Renal cortex interstitium (tissue), 11 donors: ENCODE measurements around the gene SETD1A. TPM values are rescaled to one million over a fixed set of nuclear protein-coding genes. Genes with fewer than 3 reads are reported as not detected.

Experiments used
- DNase-seq, 11 donors: peaks; one replicate each; pipeline ENCODE4 v3.0.0-alpha.2; 2013; ENCODE audit warnings: low read depth in 9 of 11, low spot score in 4 of 11; ENCODE audit errors: extremely low read depth in 1 of 11
- polyA plus RNA-seq, 3 donors: library from polyadenylated mRNA; unstranded; fragments of 120-200 nt; gene quantifications; one replicate each; pipeline ENCODE4 v1.2.1, GENCODE V29; 2013; ENCODE audit not compliant: insufficient read length in 3 of 3

The SETD1A gene
- polyA plus RNA-seq, 3 donors = 17.3 to 19.7 (median 18.7) TPM

DNA sequence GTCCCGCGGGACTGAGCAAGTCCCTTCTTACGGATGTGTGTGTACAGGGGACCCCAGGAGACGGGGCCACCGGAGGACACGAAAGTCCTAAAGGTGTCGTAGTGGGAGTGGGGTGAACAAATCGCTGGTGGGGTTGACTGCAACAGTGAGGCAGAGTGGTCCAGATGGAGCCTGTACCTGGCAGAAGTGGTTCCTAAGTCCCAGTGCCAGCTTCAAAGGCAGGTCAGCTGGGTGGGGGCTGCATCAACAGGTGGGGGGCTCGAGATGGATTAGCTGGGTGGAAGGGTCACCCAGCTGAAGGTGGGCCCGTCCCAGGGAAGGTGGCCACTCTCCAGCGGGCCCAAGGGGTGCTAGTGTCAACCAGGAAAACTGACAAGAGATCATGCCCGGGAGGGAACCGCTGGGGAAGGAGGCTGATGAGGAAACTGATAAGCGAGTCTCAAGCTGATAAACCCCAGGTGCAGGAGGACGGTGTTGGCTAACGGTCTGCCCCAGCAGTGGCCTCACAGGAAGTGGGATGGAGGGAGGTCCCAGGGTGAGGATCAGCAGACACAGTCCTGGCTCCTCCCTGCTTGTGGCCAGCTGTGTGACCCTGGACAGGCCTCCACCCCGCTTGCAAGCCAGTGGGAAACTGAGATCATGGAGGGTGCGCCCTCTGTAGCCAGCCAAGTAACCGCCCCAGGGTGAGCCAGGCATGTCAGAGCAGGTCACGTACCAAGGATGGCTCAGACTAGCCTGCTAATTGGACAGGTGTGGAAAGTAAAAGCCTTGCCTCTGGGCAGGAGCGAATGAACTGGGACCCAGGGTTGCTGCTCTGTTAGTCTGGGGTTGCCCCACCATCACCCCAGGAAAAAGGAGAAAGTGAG is 7.7 kb upstream of the SETD1A start:
- DNase-seq = peak in 1 of 11 donors; percentile 36

DNA sequence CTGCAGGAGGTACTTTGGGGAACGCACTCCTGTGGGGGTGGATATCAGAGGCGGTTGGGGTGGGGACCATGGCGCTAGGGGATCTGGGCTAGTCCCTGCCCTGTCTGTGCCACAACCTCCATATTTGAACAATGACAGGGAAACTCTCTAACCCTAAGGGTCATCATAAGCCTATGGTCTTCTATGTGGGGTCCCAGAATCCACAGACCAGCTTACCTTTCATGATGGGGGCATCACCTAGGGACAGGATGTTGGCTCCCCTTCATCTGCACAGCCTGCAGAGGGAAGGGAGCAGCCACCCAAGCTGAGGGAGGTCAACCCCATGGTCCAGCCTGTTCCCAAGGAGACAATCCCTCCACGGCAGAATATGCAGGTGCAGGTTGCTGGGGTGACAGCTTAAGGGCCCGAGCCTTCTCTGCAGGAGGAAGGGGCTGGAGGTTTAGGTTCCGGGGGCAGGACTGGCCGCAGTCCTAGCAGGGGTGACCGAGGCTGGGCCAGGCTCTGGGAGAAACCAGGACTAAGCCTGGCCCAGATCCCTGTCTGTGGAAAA is 7.0 kb upstream of the SETD1A start:
- no peak for DNase-seq

DNA sequence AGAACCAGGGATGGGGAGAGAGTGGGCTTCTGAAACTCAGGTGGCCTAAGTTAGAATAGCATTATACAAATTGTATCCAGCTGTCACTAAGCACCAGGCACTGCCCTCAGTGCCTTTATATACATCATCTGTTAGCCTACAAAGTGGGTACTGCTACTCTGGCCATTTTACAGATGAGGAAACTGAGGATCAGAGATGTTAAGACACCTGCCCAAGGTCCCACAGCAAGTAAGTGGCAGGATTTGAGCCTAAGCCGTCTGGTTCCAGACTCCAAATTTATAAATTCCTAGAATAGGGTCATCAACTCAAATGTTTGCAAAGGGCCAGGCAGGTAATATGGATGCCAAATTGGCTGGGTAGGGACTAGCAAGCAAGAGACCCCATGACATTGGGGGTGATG is 6.4 kb upstream of the SETD1A start:
- DNase-seq = no peak

DNA sequence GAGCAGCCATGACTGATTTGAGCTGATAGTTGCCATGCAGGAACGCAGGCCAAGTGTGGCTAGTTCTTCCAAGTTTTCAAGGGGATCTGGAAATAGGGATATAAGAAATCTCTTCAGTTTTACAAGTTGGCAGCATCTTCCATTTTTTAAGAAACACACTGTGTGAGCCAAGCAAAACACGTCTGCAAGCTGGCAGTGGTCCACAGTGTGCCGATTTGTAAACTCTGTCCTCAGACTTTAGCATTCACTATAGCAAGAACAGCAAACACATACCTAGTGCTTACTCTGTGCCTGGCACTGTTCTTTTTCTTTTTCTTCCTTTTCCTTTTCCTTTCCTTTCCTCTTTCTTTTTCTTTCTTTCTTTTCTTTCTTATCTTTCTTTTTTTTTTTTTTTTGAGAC is 5.8 kb upstream of the SETD1A start:
- DNase-seq = no peak

DNA sequence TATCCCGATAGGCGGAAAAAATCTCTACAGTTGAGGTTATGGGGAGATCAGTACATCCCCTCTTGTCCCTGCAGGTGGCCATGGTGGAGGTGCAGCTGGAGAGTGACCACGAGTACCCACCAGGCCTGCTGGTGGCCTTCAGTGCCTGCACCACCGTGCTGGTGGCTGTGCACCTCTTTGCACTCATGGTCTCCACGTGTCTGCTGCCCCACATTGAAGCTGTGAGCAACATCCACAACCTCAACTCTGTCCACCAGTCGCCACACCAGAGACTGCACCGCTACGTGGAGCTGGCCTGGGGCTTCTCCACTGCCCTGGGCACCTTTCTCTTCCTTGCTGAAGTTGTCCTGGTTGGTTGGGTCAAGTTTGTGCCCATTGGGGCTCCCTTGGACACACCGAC is 4.4 kb upstream of the SETD1A start:
- no peak for DNase-seq

DNA sequence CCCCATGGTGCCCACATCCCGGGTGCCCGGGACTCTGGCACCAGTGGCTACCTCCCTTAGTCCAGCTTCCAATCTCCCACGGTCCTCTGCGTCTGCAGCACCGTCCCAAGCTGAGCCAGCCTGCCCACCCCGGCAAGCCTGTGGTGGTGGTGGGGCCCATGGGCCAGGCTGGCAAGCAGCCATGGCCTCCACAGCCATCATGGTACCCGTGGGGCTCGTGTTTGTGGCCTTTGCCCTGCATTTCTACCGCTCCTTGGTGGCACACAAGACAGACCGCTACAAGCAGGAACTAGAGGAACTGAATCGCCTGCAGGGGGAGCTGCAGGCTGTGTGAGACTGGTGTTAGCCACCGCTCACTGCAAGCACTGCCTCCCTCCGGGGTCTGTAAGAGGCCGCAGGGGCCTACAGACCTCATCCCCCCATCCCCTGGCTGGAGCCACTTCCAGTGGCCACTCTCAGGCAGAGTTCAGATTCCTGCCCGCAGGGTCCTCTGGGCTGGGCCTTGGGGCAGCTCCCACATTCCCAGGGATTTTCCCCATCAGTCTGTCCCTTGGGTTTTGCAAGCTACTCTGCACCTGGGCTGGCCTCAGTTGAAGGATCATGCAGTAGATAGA is 3.9 kb upstream of the SETD1A start:
- DNase-seq = peak in 6 of 11 donors; percentile 65 to 86 (median 72)

DNA sequence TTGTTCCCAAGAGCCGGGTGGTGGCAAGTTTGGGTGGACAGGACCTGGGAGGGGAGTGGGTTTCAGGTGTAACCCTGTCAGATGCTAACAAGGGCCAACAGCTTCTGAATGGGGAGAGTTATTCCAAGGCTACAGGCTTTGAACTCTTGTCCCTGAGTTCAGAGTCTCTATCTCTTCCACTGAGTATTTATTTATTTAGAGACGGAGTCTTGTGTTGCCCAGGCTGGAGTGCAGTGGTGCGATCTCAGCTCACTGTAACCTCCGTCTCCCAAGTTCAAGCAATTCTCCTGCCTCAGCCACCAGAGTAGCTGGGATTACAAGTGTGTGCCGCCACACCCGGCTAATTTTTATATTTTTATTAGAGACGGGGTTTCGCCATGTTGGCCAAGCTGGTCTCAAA is 2.6 kb upstream of the SETD1A start:
- DNase-seq = no peak

DNA sequence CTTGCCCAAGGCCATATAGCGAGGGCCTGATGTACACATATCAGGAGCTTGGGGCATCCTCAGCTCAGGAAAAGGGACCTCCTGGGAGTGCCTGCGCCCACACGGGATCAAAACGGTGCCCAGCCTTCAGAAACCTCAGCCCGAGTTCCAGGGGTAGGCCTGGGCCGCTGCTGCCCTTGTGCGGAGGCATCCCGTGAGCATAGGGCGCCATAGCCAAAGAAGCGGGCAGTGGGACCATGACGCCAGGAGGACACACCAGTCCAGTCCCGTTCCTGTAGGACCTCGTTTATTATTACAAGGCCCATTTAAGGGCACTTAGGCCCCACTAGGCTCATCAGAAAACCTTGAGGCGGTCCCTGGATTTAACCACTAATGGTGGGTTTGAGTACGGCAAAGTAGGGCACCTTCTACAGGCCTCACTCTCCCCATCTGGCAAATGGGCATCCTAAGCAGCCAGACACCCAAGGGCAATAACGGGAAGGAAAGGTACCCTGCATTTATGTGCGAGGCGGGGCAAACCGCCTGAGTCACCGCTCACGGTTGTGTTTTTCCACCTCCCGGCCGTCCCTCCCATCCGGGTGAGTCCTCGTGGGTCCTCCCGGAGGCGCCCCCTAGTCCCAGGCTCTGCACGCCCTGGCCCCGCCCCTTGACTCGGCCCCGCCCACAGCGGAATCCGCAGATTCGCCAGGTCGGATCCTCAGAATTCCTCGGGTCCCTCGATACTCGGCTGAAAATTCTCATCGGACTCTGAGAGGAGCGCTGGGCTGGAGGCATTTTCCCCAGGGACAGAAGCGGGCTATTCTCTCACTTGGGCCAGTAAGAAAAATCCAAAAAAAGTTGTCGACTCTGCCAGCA is 726 bp upstream of the SETD1A start:
- DNase-seq = peak in 5 of 11 donors; percentile 59 to 80 (median 72)

DNA sequence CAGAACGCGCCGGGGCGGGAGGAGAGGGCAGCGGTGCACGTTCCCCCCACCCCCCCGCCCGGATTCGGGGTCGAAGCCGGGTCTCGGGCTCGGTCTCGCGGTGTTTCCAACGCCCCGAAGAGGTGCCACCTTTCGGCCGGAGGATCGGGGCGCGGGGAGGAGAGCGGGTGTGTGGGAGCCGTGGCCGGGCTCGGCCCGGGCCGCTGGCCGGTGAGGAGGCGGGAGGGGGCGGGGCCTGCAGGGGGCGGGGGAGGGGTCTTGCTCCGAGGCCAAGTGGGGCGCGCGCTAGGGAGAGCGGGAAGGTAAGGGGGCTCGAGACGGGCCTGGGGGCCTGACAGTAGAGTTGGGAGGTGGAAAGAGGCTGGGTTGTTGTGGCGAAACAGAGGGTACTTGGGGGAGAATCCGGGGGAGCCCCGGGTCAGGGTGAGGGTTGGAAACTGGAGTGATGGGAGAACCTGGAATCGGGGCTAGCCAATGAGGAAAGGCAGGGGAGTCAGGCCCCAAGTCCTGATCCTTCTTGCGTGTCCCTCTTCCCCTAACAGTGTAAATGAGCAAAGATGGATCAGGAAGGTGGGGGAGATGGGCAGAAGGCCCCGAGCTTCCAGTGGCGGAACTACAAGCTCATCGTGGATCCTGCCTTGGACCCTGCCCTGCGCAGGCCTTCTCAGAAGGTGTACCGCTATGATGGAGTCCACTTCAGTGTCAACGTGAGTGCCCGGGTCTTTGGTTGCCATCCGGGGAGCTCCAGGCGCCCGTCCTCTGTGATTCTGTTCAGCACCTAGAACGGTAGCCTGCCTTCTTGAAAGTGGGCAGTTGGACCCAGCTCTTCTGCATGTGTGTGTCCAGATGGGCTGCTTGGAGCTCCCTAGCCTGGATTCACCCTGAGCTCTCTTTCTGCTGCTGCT is 873 bp downstream of the SETD1A start:
- peak in 2 of 11 donors; percentile 33 to 34 for DNase-seq

DNA sequence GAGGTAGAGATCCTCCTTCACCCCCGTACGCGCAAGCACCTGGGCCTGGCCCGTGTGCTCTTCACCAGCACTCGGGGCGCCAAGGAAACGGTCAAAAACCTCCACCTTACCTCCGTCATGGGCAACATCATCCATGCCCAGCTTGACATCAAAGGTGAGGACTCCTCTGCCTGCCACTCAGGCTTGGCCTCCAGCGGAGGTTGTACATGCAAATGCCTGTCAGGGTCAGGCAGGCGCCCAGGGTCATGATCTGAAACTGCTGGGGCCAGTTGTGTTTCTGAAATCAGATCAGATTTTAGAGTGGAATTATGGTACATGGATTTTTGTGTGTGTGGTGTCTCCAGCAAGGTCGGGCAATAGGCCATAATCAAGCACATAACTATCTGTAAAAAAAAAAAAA is 3.8 kb downstream of the SETD1A start:
- no peak for DNase-seq

DNA sequence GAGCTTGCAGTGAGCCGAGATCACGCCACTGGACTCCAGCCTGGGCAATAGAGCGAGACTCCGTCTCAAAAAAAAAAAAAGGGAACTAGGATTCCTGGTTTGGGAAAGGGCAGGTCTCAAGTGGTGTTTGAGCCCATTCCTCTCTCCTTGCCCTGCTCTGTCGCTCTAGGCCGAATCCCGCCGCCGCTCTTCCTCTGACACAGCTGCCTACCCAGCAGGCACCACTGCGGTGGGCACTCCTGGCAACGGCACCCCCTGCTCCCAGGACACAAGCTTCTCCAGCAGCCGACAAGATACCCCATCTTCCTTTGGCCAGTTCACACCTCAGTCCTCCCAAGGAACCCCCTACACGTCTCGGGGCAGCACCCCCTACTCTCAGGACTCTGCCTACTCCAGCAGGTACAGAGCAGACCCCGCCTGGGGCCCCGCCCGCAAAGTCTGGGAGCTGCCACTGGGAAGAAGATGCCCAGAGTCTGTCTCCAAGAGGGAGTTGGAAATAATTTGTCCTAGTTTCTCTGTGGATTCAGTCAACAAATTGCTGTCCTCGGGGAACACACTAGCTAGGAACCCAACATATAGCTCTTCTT is 6.5 kb downstream of the SETD1A start:
- no peak for DNase-seq

DNA sequence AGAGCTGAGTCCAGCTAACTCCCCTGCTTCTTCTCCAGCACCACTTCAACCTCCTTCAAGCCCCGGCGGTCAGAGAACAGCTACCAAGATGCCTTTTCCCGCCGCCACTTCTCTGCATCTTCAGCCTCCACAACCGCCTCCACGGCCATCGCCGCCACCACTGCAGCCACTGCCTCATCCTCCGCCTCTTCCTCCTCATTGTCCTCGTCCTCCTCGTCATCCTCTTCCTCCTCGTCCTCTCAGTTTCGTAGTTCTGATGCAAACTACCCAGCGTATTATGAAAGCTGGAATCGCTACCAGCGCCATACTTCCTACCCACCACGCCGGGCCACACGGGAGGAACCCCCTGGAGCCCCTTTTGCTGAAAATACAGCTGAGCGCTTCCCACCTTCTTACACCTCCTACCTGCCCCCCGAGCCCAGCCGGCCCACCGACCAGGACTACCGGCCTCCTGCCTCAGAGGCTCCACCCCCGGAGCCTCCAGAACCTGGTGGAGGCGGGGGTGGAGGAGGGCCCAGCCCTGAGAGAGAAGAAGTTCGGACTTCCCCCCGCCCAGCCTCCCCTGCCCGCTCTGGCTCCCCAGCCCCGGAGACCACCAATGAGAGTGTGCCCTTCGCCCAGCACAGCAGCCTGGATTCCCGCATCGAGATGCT is 7.1 kb downstream of the SETD1A start:
- no peak for DNase-seq

DNA sequence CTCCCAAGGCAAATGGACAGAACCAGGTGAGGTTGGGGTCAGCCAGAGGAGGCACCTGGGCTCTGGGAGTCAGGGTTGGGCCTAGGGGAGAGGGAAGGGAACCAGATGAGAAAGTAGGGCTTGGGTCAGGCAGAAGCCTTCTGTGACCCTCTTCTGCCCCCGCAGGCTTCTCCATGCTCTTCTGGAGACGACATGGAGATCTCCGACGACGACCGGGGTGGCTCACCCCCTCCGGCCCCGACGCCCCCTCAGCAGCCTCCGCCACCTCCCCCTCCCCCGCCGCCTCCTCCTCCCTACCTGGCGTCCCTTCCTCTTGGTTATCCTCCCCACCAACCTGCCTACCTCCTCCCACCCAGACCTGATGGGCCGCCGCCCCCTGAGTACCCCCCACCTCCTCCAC is 7.9 kb downstream of the SETD1A start:
- DNase-seq = no peak

DNA sequence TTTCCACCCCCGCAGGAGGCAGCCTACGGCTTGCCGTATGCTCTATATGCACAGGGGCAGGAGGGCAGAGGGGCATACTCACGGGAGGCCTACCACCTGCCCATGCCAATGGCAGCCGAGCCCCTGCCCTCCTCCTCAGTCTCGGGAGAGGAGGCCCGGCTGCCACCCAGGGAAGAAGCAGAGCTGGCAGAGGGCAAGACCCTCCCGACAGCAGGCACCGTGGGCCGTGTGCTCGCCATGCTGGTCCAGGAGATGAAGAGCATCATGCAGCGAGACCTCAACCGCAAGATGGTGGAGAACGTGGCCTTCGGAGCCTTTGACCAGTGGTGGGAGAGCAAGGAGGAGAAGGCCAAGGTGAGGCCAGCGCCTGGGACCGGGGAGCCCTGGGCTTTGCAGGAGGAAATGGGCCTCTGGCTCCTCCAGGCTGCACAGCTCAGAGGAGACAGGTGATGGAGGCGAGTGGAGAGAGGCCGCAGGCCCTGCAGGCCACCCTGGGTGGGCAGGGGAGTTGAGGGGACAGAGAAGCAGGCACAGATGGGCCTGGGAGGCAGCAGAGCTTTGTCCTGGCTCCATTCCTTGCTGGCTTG is 8.6 kb downstream of the SETD1A start:
- no peak for DNase-seq

DNA sequence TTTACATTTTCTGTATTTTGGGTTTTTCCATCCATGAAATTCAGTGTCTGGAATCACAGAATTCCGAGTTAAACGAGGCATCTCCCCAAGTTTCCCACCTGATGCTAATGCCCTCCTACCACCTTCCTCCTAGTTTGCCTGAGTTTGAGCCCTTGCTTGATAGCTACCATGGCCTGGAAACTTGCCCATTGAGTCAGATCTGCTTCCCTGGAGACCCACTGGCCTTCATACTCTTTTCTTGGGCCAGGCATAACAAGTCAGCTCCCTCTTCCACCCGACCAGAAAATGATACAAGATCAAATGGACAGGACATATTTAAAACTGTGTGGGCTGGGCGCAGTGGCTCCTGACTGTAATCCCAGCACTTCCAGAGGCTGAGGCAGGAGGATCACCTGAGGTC is 10.2 kb downstream of the SETD1A start:
- DNase-seq = no peak

DNA sequence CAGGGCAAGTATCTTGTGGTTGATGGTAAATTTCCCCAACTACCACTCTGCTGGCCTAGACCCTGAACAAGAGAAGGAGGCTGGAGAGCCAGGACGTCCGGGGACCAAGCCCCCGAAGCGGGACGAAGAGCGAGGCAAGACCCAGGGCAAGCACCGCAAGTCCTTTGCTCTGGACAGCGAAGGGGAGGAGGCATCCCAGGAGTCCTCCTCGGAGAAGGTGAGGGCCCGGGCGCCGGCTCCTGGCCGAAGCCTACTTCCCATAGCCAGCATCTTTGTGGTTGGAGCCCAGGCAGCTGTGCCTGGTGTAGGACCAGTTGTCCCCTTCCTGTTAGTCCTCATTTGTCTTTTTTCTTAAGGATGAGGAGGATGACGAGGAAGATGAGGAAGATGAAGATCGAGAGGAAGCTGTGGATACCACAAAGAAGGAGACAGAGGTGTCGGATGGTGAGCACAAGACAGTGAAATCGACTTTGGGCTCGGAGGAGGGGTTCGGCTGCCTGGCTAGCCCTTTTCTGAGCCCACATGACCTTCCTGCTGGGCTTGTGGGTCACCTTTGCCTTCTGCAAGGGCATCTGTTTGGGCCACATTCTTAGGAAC is 11.8 kb downstream of the SETD1A start:
- no peak for DNase-seq

DNA sequence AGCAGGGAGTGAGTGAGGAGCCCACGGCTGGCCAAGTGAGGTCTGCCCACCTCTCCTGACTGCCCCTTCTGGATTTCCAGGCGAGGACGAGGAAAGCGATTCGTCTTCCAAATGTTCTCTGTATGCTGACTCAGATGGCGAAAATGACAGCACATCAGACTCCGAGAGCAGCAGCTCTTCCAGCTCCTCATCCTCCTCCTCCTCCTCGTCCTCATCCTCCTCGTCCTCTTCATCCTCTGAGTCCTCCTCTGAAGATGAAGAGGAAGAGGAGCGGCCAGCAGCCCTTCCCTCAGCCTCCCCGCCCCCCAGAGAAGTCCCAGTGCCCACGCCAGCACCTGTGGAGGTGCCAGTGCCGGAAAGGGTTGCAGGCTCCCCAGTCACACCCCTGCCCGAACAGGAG is 13.7 kb downstream of the SETD1A start:
- no peak for DNase-seq
